Hepatocyte (in vitro differentiated cells): ENCODE data around the gene SMAD3. TPM values are rescaled to one million over a fixed set of nuclear protein-coding genes. Genes with fewer than 3 reads are reported as not detected.

Experiments
- DNase-seq: peaks from one replicate; pipeline ENCODE4 v3.0.0-alpha.2; 2016; ENCODE audit warnings: low spot score
- H2AFZ ChIP-seq: fragments of 200-600 bp; sonication (generic); 2 replicates; pipeline ENCODE4 v1.6.0; 2016; ENCODE audit warnings: antibody characterized with exemption, mild to moderate bottlenecking
- H3K27ac ChIP-seq: fragments of 200-600 bp; sonication (generic); 2 replicates; pipeline ENCODE4 v1.5.1; 2016; ENCODE audit warnings: mild to moderate bottlenecking
- H3K27me3 ChIP-seq: fragments of 200-600 bp; sonication (generic); 2 replicates; pipeline ENCODE4 v1.6.1; 2016
- H3K36me3 ChIP-seq: fragments of 200-600 bp; sonication (generic); replicated peaks from 2 replicates; pipeline ENCODE4 v1.5.1; 2016; ENCODE audit warnings: low read depth; ENCODE audit not compliant: insufficient read depth
- H3K4me1 ChIP-seq: fragments of 200-600 bp; sonication (generic); 2 replicates; pipeline ENCODE4 v1.5.1; 2016; ENCODE audit warnings: mild to moderate bottlenecking, moderate library complexity; ENCODE audit not compliant: insufficient read depth
- H3K4me2 ChIP-seq: fragments of 200-600 bp; sonication (generic); 2 replicates; pipeline ENCODE4 v1.6.0; 2016
- H3K4me3 ChIP-seq: fragments of 200-600 bp; sonication (generic); 2 replicates; pipeline ENCODE4 v1.5.1; 2016; ENCODE audit warnings: mild to moderate bottlenecking
- H3K79me2 ChIP-seq: fragments of 200-600 bp; sonication (generic); 2 replicates; pipeline ENCODE4 v1.6.0; 2017; ENCODE audit warnings: mild to moderate bottlenecking
- H3K9me2 ChIP-seq: fragments of 200-600 bp; sonication (generic); replicated peaks from 2 replicates; pipeline ENCODE4 v1.6.0; 2017; ENCODE audit warnings: mild to moderate bottlenecking; ENCODE audit not compliant: insufficient read depth
- H3K9me3 ChIP-seq: fragments of 200-600 bp; sonication (generic); 2 replicates; pipeline ENCODE4 v1.5.1; 2016; ENCODE audit warnings: low read depth, mild to moderate bottlenecking
- H4K20me1 ChIP-seq: fragments of 200-600 bp; sonication (generic); 2 replicates; pipeline ENCODE4 v1.6.0; 2016; ENCODE audit warnings: mild to moderate bottlenecking; ENCODE audit not compliant: insufficient read depth, poor library complexity, severe bottlenecking
- CTCF ChIP-seq: fragments of 200-600 bp; sonication (generic); IDR thresholded peaks from 2 replicates; pipeline ENCODE4 v1.5.1; 2016; ENCODE audit warnings: antibody characterized with exemption, mild to moderate bottlenecking; ENCODE audit not compliant: poor library complexity
- EZH2 ChIP-seq: fragments of 200-600 bp; sonication (generic); IDR thresholded peaks from 2 replicates; pipeline ENCODE4 v1.6.1; 2016; ENCODE audit warnings: antibody characterized with exemption, mild to moderate bottlenecking, borderline replicate concordance
- EZH2phosphoT487 ChIP-seq: fragments of 200-600 bp; sonication (generic); IDR thresholded peaks from one replicate; pipeline ENCODE4 v1.6.1; 2018; ENCODE audit warnings: antibody characterized with exemption, mild to moderate bottlenecking, low read depth, moderate library complexity; ENCODE audit not compliant: unreplicated experiment, severe bottlenecking
- WGBS: methylation state at CpG from one replicate; pipeline ENCODE4 v1.1.6; 2016; ENCODE audit warnings: low lambda C conversion rate; ENCODE audit errors: missing lambda C conversion rate; 5-methylcytosine and 5-hydroxymethylcytosine counted together
- polyA plus RNA-seq: library from polyadenylated mRNA; unstranded; fragments of >200 nt; fragmentation: Nextera tagmentation; extraction: Ambion mirVana; gene quantifications from 2 replicates; pipeline ENCODE4 v1.2.1, GENCODE V29; 2016
- total RNA-seq: library from RNA; depleted of rRNA; stranded (reverse); fragments of >200 nt; gene quantifications from 2 replicates; pipeline ENCODE4 v1.2.3, GENCODE V29; 2014

SMAD3 gene
- total and polyA plus RNA-seq, 2 experiments from 2014 or later = 24.7 to 32.2 TPM

GRCh38 chr15:67130166-67130565 is 64.8 kb downstream of the SMAD3 start:
- Histone ChIP-seq H4K20me1 (peaks cover 55% of the 10 kb centered on the region), H3K27ac (peak overlapping the region; percentile 6), H3K36me3 (no peaks in the 10 kb centered on the region), H3K27me3 (no peaks in the 10 kb centered on the region), H3K9me2 (no peaks in the 10 kb centered on the region), H2AFZ (no peak overlapping the region), H3K4me1 (peaks cover 64% of the 10 kb centered on the region), H3K79me2 (peaks cover 96% of the 10 kb centered on the region), H3K4me3 (no peak overlapping the region), H3K4me2 (no peak overlapping the region), H3K9me3 (no peaks in the 10 kb centered on the region)
- no peak for DNase-seq
- 88% methylated on average over 12 of the region's 12 CpGs for WGBS
- TF ChIP-seq CTCF (no peak), EZH2 (no peak), EZH2phosphoT487 (no peak)

GRCh38 chr15:67130673-67131601 is 65.5 kb downstream of the SMAD3 start:
- Histone ChIP-seq H3K4me1 (peaks cover 66% of the 10 kb centered on the region), H3K4me3 (no peak overlapping the region), H3K27me3 (no peaks in the 10 kb centered on the region), H3K9me2 (no peaks in the 10 kb centered on the region), H3K36me3 (no peaks in the 10 kb centered on the region), H2AFZ (no peak overlapping the region), H3K27ac (peak overlapping the region; percentile 36), H4K20me1 (peaks cover 55% of the 10 kb centered on the region), H3K9me3 (no peaks in the 10 kb centered on the region), H3K79me2 (peaks cover 94% of the 10 kb centered on the region), H3K4me2 (peak overlapping the region; percentile 20)
- no peak for TF ChIP-seq EZH2phosphoT487
- TF ChIP-seq EZH2 = no peak
- no peak for TF ChIP-seq CTCF
- WGBS = 76% methylated on average over 15 of the region's 15 CpGs
- DNase-seq = no peak

- peaks cover 94% of the 10 kb centered on the region for H3K79me2 ChIP-seq
- no peak overlapping the region for H3K4me3 ChIP-seq
- no peak overlapping the region for H2AFZ ChIP-seq
- DNase-seq = no peak
- no peaks in the 10 kb centered on the region for H3K9me2 ChIP-seq
- TF ChIP-seq CTCF (no peak), EZH2 (no peak), EZH2phosphoT487 (no peak)
- no peaks in the 10 kb centered on the region for H3K9me3 ChIP-seq
- WGBS = 86% methylated on average over 3 of the region's 3 CpGs
- H3K36me3 ChIP-seq = no peaks in the 10 kb centered on the region
- peaks cover 56% of the 10 kb centered on the region for H3K4me1 ChIP-seq
- H3K4me2 ChIP-seq = no peak overlapping the region
- no peak overlapping the region for H3K27ac ChIP-seq
- H4K20me1 ChIP-seq = peaks cover 50% of the 10 kb centered on the region
- no peaks in the 10 kb centered on the region for H3K27me3 ChIP-seq
These were observed 66.9 kb downstream of the SMAD3 start for GRCh38 chr15:67132276-67132675.
